BE2C (cell line): ENCODE measurements around the gene FRMD1.

Experiments
- DNase-seq: peaks from one replicate; pipeline ENCODE4 v3.0.0-alpha.2; 2020
- H3K27me3 ChIP-seq: fragments of 250-450 bp; sonication (Bioruptor Pico); 2 replicates; pipeline ENCODE4 v1.5.1; 2020; ENCODE audit warnings: mild to moderate bottlenecking
- H3K36me3 ChIP-seq: fragments of 250-450 bp; sonication (Bioruptor Pico); 2 replicates; pipeline ENCODE4 v1.5.1; 2020; ENCODE audit warnings: mild to moderate bottlenecking
- H3K4me1 ChIP-seq: fragments of 250-450 bp; sonication (Bioruptor Pico); 2 replicates; pipeline ENCODE4 v1.5.1; 2020
- H3K4me3 ChIP-seq: 2 replicates; pipeline ENCODE4 v1.5.1; 2011; ENCODE audit warnings: low read depth, low read length
- H3K9me3 ChIP-seq: fragments of 250-450 bp; sonication (Bioruptor Pico); 2 replicates; pipeline ENCODE4 v1.5.1; 2020
- TF ChIP-seq, protein P1 (sequence below): IDR thresholded peaks from 2 replicates; pipeline ENCODE4 v1.5.1; 2012; ENCODE audit warnings: mild to moderate bottlenecking, low read depth, low read length

The FRMD1 gene

DNA sequence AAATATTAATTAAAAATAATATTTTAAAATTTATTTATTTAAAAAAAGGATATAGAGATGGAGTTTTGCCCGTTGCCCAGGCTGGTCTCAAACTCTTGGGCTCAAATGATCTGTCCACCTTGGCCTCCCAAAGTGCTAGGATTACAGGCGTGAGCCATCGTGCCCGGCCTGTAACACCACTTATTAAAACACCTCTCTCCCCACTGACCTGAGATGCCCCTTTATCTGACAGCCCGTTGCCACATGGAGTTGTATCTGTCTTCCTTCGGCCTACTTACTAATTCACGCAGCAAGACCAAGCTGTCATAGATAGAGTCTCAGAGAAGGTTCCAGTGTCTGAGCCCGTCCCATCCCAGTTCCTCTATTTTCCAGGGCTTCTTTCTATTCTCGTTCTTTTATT is 50.8 kb downstream of the FRMD1 start:
- Histone ChIP-seq H3K4me1 (no peaks in the 10 kb centered on the region), H3K27me3 (no peaks in the 10 kb centered on the region), H3K9me3 (no peaks in the 10 kb centered on the region), H3K36me3 (no peaks in the 10 kb centered on the region), H3K4me3 (no peak overlapping the region)
- DNase-seq: no peak
- TF ChIP-seq, protein P1, sequence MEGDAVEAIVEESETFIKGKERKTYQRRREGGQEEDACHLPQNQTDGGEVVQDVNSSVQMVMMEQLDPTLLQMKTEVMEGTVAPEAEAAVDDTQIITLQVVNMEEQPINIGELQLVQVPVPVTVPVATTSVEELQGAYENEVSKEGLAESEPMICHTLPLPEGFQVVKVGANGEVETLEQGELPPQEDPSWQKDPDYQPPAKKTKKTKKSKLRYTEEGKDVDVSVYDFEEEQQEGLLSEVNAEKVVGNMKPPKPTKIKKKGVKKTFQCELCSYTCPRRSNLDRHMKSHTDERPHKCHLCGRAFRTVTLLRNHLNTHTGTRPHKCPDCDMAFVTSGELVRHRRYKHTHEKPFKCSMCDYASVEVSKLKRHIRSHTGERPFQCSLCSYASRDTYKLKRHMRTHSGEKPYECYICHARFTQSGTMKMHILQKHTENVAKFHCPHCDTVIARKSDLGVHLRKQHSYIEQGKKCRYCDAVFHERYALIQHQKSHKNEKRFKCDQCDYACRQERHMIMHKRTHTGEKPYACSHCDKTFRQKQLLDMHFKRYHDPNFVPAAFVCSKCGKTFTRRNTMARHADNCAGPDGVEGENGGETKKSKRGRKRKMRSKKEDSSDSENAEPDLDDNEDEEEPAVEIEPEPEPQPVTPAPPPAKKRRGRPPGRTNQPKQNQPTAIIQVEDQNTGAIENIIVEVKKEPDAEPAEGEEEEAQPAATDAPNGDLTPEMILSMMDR: no peak

DNA sequence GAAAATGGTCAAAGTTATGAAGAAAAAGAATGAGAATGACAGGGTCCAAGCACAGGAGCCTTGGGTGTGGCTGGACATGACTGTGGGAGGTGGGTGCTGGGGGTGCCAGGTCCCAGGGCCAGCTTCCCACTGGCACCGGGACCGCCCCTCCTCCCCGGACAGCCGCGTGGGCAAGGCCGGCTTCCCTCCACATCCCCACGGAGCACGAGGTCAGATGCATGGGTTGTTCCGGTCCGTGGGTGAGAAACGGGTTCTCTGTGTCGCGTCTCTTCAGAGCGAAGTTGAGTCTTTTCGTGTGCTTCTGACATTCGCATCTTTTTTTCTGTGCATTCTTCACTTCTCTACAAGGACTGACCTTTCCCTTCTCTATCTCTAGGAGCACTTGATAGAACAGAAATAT is 51.5 kb downstream of the FRMD1 start:
- no peak for DNase-seq
- Histone ChIP-seq H3K4me3 (no peak overlapping the region), H3K27me3 (no peaks in the 10 kb centered on the region), H3K4me1 (no peaks in the 10 kb centered on the region), H3K9me3 (no peaks in the 10 kb centered on the region), H3K36me3 (no peaks in the 10 kb centered on the region)
- TF ChIP-seq, protein P1: no peak

DNA sequence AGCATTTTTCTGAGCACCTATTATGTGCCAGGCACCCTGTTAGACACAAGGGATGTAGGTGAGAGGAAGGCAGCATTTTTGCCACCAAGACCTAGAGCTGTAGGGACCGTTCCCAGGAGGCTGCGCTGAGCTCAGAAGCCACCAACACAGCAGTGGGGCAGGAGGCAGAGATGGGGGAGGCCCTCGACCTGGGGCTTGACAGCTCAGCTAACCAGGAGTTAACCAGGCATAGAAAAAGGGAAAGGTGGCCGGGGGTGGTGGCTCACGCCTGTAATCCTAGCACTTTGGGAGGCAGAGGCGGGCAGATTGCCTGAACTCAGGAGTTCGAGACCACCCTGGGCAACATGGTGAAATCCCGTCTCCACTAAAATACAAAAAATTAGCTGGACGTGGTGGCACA is 52.1 kb downstream of the FRMD1 start:
- Histone ChIP-seq H3K9me3 (no peaks in the 10 kb centered on the region), H3K4me3 (no peak overlapping the region), H3K4me1 (no peaks in the 10 kb centered on the region), H3K36me3 (no peaks in the 10 kb centered on the region), H3K27me3 (no peaks in the 10 kb centered on the region)
- DNase-seq: no peak
- TF ChIP-seq, protein P1: no peak

DNA sequence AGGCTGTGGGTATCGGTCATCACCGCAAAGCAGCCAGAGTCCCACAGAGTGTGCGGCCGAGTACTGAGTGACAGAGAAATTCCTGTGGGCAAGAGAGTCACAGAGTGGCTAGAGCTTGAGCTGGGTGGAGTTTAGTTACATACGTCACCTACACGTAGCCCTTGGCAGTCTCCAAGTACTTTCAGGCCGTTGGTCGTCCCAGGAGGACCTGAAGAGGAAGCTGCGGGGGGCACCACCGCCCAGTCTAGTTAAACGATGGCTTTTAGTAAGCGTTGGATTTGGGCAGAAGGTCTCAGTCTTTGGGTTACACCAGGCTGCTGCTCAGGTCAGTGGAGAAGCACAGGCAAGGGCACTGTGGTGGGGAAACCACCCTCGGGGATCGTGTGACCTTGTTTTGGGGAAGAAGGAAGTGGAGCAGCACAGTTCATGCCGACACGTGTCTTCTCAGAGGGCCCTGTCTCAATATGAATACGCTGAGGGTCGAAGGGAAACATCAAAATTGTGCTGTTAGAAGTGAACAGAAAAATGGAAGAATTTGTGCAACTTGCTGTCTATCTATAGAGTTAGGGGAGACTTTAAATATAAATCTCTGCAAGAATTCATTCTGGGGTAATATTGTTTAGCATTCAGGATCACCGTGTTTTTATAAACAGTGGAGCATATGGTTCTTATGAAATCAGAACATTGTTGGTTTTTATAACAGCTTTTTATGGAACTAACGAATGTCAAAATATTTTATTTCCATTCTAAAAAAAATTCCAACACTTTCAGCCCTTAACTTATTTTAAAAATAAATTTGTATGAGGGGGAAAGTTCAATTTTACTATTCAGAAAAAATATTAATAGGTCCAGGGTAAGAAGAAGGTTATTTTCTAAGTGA is 52.9 kb downstream of the FRMD1 start:
- Histone ChIP-seq H3K9me3 (no peaks in the 10 kb centered on the region), H3K36me3 (no peaks in the 10 kb centered on the region), H3K27me3 (no peaks in the 10 kb centered on the region), H3K4me3 (no peak overlapping the region), H3K4me1 (no peaks in the 10 kb centered on the region)
- DNase-seq: no peak
- TF ChIP-seq, protein P1: no peak

DNA sequence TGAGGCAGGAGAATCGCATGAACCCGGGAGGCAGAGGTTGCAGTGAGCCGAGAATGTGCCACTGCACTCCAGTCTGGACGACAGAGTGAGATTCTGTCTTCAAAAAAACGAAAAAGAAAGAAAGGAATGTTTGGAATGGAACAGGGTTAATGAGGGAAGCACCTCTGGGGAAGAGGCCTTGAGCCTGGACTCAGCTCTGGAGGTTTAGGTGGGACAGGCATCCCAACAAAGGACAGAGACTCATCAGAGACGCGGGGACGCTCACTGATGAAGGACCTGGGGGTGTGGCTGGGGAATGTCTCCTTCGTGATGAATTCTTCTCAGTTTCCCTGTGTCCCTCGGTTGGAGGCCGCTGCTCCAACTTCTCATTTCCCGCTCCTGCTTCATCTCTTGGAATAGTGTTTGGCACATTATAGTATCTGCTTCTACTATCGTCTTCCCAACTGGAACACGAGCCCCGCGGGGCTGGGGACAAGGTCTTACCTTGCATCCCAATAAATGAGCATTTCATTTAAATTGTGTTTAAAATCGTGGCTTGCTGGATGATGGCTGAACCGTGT is 54.0 kb downstream of the FRMD1 start:
- no peaks in the 10 kb centered on the region for H3K27me3 ChIP-seq
- no peaks in the 10 kb centered on the region for H3K9me3 ChIP-seq
- no peaks in the 10 kb centered on the region for H3K4me1 ChIP-seq
- DNase-seq: no peak
- TF ChIP-seq, protein P1: no peak
- H3K36me3 ChIP-seq: no peaks in the 10 kb centered on the region
- no peak overlapping the region for H3K4me3 ChIP-seq
